OCI-M1 (cell line): ENCODE measurements around the gene THAP3.

ENCODE experiments used
- DNase-seq: peaks from one replicate; lab custom pipeline; 2025; lab: John Stamatoyannopoulos, UW

Gene THAP3

DNA sequence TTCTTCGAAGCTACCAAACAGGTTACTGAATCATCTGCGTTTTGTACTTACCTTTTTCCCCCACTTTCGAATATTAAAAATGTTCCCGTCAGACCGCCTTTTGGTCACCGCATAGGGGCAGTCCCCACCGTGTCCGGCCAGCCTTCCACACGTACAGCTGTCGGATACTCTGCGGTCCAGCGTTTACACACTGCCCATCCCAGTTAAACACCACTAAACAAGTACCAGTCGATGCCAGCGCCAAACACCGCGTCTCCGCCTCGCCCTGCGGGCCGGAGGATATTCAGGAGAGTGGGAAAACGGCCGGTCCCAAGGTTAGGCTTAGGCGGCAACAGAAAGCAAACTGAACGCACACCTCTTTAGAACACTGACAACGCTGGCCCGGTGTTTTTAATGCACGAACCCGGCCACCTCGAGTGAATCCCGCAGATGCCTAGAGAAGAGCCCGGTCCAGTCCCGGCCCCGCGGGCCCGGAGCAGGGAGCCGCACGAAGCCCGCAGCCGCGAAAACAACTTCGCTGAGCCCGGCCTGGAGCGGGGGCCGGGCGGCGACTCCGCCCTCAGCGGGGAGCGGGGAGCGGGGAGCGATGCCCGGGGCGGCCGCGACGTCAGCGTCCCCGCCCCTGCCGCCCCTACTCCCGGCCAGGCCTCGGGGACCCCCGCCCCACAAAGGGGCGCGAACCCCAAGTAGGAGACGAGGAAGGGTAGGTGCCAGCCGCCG lies 11.9 kb upstream of the THAP3 start:
- DNase-seq = peak; percentile 78

DNA sequence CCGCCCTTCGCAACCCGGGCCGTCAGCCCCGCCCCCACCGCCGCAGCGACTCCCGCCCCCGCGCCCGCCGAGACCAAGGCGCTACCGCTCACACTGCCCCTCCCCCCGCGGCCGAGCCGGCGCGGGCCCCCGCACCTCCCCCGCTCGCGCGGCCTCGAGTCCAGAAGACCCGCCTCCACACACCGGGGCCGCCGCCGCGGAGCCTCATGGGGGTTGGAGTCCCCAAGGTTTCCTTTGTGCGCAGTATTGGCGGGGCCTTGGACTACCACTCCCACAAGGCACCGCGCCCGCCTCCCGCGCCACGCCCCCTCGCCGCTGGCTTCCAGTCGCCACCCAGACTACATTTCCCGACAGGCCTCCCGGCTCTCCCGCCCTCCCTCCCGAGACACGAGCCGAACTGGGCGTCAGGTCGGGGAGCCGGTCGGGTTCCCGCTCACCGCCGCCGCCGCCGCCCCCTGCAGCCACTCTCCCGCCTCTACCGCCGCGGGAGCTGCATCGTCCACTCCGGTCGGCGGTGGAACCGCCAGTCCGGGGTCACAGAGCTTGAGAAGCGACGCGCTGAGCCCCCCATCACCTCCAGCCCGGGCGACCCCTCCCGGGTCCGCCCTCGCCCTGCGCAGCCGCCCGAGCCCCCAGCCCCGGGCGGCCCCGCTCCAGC lies 11.2 kb upstream of the THAP3 start, which contains the start of gene PHF13:
Gene PHF13, plus strand, starts transcription at position 371 of the 658 bp plus-strand sequence. CDS start 336 bp downstream, outside the sequence.
- peak; percentile 99 for DNase-seq

DNA sequence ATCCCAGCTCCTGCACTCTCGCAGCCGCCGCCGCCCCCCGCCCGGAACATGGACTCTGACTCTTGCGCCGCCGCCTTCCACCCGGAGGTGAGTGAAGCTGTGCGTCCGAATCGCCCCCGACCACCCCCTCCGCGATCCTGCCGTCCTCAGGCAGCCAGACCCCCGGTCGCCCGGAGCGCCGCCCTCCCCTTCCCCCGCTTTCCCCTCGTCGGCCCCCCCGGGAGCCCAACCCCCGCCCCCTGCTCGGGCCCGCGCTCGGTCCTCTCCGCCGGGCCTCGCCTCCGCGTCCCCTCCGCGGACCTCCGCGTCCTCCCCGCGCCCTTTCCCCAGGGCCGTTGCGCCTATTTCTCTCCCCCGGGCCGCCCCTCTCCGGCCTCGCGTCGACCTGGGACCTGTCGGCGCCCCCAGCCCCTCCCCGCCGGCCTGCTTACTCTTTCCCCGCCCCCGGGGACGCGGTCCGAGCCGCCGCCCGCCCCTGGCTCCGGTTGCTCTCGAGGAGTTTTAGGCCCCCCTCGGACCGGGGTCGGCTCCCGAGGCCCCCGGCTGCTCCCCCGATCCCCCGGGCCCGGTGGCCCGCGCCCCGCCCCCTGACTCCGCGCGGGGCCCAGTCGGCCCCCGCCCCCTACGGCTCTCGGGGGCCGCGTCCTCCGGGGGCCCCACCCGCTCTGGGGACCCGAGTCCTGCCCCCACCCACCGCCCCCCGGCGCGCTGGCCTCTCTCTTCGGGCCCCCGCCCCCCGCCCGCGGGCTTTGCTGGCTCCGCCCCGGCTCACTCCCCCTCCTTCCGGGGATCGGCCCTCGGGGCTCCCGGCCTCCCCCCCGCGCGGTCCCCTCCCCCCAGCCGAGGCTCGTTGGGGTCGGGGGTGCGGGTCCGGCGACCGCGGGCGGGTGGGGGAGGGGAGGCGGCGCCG lies 10.4 kb upstream of the THAP3 start:
- peak; percentile 59 for DNase-seq

DNA sequence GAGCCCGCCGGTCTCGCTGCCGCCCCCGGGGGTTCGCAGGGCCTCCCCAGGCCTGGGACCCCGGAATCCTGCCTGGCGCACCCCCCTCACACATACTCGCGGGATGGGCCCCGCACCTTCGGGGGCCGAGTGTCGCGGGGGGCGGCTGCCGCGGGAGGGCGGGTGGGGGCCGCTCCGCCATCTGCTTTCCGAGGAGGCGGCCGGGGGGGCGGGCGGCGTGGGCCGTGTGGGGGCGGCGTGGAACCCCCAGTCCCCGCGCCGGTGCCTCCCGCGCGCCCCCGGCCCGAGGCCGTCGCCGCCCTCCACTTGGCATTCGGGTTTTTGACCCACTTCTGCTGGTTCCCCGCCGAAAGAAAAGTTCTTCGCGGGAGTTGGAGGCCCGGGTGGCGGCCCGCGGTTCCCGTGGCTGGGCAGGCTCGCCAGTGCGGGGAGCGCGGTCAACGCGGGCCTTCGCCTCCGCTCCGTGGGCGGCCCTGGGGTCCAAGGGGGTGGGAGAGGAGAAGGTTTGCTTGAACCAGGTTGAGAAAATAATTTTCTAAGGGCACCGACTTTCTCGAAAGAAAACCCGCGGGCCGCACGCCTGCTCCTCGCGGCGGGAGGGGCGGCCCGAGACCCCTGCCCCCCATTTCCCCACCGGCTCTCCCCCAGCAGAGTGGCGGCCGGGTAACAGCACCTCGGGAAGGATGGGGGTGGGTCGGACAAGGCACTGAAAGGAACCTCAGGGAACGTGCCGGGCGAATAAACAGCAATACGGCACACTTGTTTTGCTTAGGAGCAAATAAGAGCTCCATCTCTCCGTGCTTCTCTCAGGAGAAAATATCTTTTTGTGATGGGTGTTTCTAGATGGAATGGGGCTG lies 9.5 kb upstream of the THAP3 start:
- peak; percentile 26 for DNase-seq

DNA sequence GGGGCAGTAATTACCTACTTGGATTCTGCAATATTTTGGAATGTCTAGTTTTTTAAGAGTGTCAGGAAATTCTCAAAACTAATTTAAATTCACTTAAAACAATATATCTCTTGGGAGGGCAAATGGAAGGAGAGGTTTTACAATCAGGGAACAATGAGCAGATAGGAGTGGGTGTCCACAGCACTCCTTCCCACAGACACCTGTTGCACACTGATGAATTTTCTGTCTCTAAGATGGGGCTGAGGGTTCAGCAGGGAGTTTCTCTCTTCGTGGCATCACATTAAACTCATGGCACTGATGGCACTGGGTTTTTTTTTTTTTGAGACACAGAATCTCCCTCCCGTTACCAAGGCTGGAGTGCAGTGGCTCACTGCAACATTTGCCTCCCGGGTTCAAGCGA lies 5.6 kb upstream of the THAP3 start:
- no peak for DNase-seq

DNA sequence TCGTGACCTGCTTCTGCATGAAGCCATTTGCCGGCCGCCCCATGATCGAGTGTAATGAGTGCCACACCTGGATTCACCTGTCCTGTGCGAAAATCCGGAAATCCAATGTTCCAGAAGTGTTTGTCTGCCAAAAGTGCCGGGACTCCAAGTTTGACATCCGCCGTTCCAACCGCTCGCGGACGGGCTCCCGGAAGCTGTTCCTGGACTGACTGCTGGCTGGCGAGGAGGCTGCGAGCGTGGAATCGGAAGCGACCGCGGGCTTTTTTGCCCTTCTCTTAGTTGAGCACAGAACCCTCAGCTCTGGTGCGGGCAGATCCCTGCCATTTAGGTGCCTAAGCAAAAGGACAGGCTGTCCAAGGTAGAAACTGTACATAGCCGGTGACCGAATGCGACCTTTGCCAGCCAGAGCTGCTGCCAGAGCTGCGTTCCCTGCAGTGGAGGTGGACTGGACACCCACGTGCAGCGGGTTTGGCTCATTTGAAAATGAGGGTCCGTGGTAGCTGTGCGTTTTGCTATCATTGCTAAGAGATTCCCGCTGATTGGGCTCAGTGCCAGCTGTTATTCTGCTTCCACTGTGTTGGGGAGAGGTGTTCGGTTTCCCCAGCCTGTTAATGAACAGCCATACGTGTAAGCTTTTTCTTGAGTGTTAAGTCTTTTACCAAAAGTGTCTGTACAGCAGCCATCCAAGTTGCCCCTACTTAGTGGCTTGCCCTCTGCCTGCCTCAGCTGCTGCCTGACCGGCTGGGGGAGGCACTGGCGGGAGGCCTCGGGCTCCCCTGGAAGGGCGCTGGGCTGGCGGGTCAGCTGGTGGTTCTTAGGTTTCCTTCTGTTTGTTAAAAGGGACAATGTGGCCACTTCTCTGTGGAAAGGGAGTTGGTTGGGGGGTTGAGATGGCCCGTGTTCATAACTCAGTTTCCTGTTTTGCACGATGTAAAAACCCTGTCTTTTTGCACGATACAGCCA lies 3.0 kb upstream of the THAP3 start:
- DNase-seq = no peak

DNA sequence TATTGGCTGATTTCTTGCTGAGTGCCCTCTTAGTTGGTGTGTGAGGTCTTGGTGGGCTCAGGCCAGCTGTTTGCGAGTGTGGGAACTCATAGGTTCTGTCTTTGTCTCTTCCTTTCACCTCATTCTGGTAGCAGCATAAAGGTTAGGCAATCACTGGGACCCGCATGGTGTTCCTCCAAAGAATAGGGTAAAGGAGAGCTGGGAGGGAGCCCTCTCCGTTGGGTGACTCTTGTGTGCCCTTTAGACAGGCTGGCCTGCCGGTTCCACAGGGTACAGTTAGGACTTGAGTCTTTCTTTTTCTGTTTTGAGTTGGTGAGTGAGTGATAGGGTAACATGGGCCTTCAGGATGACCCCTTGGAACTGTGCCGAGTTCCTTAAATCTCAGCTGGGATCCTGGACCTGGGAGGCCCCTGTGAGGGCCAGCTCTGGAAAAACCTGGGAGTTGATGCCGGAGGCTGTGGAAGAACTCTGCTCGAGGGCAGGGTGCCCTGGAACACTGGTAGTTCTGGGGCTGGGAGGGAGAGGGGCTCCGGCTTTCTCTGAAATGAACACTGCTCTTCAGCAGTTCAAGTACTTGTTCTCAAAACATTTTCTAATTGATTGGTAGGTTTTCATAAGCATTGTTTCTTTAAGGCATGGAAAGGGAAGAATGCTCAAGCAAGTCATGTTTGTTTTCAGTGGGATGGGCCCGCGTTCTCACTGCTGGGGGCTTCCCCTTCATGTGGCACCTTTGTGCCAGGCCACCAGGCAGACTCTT lies 2.1 kb upstream of the THAP3 start:
- no peak for DNase-seq

DNA sequence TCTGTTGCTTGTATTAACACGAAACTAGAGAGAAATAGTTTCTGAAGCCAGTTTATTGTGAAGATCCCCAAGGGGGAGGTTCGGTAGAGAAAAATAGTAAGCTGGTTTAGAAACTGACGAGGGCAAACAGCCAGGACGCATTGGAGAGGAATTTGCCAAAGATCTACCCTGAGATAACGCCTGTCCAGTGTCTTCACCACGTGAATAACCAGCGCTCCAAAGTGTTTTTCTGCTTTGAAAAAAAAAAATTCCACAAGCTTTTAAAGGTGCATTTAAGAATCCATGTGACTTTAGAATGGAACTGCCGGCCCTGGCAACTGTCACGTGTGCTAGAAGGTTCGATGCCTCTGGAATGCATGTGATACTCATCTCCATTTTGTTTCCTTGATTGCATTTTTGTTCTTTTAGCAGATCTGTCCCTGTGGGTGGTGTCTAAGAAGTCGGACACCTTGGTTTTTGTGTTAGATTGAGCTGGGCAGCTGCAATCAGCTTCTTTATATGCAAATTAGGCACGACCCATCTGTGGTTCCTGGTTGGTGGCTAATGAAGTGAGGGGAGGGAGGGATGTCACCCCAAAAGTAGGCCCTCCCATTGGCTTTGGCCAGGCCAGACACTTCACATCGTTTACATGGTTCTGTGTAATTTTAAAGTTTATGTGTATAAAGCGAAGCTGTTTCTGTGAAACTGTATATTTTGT lies 1.3 kb upstream of the THAP3 start:
- DNase-seq = no peak

DNA sequence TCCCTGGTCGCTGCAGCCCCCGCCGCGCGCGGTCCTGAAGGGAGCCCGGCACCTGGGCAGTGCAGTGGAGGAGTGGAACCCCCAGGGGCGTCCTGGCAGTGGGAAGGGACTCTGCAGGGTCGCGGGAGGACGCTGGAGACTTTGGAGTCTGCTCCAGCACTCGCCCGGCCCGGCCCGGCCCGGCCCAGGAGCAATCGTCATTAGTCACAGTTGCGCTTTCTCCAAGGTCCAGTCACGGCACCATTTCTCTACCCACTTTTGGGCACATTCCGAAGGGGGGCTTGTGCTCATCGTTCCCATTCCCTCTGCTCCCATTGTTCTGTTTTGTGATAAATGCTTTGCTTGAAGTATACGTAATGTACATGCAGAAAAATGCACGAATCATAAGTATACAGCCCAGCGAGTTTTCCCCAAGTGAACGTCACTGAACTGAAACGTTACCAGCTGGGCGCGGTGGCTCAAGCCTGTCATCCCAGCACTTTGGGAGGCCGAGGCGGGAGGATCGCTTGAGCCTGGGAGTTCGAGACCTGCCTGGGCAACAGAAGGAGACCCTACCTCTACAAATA lies 999 bp downstream of the THAP3 start:
- DNase-seq = peak; percentile 60

DNA sequence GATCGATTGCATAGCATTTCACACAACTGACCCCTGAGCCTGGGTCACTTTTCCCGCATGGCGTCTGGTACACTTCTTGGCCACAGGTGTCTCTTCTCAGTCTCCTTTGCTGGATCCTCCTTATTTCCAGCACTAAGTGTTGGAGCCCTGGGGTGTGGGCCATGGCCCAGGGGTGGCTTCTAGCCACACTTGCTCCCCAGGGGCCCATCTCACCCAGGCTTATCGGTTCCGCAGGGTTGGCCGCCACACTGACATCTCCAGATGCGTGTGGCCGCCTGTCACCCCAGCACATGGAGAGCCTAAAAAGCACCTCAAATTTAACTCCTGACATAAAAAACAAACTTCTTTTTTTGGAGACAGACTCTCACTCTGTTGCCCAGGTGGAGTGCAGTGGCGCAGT lies 2.4 kb downstream of the THAP3 start:
- no peak for DNase-seq

DNA sequence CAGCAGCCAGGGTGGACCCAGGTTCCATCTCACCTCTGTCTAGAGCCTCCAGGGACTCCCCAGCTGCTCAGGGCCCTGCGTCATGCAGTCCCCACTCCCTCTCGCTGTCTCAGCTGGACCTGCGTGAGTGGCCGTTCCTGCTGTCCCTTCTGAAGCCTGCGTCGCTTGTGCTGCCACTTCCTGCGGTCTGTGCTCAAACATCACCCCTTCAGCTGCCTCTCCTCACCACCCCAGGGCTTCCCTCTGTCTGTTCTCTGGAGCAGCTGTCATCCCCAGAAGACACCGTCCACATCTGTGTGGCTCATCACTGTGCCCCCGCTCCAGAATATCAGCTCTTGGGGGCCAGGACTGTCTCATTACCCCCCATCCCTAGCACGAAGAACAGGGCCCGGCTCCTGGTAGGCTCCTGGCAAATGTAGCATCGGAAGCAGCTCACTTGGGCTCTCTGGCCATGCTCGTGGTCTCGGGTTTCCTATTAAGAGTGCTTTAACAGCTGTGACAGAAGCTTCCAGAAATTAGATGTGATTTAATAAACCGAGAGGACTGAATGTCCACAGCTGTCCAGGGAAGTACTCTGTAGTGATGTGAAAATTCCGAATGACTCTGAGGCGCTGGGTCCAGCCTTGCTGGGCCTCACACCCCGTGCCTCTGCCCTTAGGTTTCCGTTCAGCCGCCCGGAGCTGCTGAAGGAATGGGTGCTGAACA lies 3.3 kb downstream of the THAP3 start:
- no peak for DNase-seq

DNA sequence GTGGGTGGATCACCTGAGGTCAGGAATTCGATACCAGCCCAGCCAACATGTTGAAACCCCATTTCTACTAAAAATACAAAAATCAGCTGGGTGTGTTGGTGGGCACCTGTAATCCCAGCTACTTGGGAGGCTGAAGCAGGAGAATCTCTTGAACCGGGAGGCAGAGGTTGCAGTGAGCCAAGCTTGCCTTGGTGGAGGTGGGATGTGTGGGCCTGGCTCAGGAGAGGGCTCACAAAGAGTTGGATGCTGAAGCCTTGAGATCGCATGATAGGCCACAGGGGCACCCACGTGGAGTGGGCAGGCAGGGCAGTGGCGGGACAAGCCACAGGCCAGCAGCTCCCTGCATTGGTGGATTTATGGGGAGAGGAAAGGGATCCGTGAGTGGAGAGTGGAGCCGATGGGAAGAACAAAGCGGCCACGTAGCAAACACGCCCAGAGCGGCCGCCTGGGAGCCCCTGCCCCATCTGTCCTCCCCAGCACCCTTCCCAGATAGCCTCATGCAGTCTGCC lies 4.4 kb downstream of the THAP3 start:
- DNase-seq = no peak

DNA sequence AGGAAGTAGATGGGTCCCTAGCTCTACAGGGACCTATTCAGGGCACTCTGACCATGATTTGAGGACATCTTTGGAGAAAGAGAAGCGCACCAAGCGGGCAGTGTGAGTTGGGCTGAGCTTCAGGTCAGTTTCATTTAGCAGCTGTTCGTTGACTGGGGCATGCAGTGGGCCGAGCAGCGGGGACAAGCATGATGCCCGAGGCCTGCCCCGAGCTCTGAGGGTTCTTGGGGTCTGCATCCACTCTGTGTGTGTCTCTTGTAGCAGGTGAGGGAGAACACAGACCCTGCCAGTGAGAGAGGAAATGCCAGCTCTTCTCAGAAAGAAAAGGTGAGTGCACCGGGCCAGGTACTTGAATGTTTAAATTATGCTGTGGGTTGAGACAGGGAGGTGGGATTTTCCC lies 5.4 kb downstream of the THAP3 start:
- no peak for DNase-seq

DNA sequence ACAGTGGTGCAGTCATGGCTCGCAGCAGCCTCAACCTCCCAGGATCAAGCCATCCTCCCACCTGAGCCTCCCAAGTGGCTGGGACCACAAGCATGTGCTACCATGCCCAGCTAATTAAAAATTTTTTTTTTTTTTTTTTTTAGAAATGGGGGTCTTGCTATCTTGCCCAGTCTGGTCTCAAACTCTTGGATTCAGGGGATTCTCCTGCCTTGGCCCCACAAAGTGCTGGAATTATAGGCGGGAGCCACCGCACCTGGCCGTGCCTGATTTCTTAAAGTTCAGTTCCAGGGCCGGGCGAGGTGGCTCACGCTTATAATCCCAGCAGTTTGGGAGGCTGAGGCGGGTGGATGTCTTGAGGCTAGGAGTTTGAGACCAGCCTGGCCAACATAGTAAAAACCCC lies 6.4 kb downstream of the THAP3 start:
- no peak for DNase-seq

DNA sequence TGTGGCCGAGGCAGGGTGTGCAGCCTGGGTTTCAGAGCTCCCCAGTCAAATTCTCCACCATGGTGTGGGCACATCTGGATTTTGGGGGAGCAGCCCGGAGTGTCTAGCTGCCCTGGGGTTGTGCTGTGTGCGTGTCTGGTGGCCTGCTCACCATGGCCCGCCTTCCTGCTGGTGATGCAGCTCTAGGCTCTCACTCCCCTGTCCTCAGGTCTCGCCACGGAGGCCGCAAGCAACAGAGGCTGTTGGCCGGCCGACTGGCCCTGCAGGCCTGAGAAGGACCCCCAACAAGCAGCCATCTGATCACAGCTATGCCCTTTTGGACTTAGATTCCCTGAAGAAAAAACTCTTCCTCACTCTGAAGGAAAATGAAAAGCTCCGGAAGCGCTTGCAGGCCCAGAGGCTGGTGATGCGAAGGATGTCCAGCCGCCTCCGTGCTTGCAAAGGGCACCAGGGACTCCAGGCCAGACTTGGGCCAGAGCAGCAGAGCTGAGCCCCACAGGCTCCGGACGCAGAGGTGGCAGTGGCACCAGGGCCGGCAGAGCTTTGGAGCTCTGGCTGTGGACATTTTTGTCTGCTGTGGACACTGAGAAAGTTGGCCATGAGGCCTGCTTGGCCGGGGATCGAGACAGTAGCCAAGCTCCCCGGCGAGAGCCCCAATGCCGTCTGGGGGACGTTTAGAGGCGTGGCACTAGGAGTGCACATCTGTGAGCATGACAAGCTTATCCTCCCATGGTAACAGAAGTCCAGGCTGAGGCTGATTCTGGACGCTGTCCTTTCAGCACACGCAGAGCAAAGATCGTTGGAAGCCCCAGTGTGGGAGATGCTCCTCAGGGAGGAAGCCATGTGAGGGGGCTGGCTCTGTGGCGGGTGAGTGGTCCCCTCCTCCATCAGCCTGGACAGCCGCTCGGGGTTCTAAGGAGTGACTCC lies 8.2 kb downstream of the THAP3 start:
- DNase-seq = no peak

DNA sequence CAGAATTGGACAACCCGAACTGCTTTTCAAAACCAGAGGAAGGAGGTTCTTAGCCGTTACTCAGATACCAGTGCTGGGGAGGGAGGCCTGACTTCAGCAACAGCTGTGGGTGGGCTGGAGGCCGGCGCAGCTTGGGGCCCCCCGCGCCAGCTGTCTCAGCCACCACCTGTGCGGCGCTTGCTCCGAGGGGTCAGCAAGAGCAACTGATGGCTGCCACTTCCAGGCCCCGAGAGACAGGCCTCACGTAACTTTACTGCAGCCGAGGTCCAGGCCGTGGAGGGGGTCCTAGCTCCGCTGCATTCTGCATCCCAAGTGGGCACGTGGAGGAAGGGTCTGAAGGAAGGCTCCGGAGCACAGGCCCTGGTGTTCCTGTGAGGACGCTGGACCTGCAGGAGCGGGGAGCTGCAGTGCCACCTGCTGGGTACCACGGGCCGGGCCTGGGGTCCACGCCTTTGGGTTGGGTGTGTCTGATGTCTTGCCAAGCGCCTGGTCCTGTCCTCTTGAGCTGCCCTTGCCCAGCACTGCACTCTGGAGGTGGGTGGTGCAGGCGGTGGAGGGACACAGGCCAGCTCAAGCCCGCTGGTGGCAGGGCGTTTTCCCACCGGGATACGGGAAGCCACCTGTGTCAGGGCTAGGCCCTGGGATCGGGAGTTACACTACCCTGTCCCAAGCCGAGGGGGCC lies 9.8 kb downstream of the THAP3 start:
- DNase-seq = peak; percentile 25
